AG04450 (cell line): ENCODE results near the gene ABHD12. TPM values are rescaled to one million over a fixed set of nuclear protein-coding genes. Genes with fewer than 3 reads are reported as not detected.

Experiments used
- CTCF ChIA-PET: fragments of 300-600, 350-600 bp; formaldehyde crosslinking; extraction: SDS; loops from one replicate; lab custom pipeline; 2022; ENCODE audit warnings: antibody characterized with exemption, inconsistent platforms; lab: Charles Lee
- POLR2A ChIA-PET: fragments of 350-600 bp; formaldehyde crosslinking; extraction: SDS; loops from one replicate; lab custom pipeline; 2021; ENCODE audit warnings: antibody characterized with exemption, inconsistent platforms; lab: Yijun Ruan, JAX
- DNase-seq: peaks from one replicate; pipeline ENCODE4 v3.0.0-alpha.2; 2011; ENCODE audit warnings: low read depth, low spot score
- H3K27ac ChIP-seq: one replicate; pipeline ENCODE4 v1.5.1; 2012; ENCODE audit warnings: low read depth, low read length, control low read depth
- H3K27me3 ChIP-seq: one replicate; pipeline ENCODE4 v1.6.0; 2012; ENCODE audit warnings: low read length; ENCODE audit not compliant: control insufficient read depth, insufficient read depth
- H3K4me3 ChIP-seq: 2 replicates; pipeline ENCODE4 v1.5.1; 2011; ENCODE audit warnings: mild to moderate bottlenecking, low read depth, low read length, control low read depth
- H3K9me3 ChIP-seq: 2 replicates; pipeline ENCODE4 v1.5.1; 2012; ENCODE audit warnings: low read length; ENCODE audit not compliant: control insufficient read depth, insufficient read depth
- CTCF ChIP-seq: IDR thresholded peaks from 2 replicates; pipeline ENCODE4 v1.5.1; 2011; ENCODE audit warnings: low read depth, low read length, control low read depth, inconsistent platforms
- polyA plus RNA-seq: library from polyadenylated mRNA; depleted of rRNA; stranded (reverse); fragments of >200 nt; gene quantifications from 2 replicates; pipeline ENCODE4 v1.2.3, GENCODE V29; 2011

ABHD12 gene
- polyA plus RNA-seq, 1 experiment: 33.6 TPM

- Histone ChIP-seq H3K27ac (no peak overlapping the region), H3K4me3 (no peak overlapping the region), H3K9me3 (no peaks in the 10 kb centered on the region), H3K27me3 (no peaks in the 10 kb centered on the region)
- no peak for DNase-seq
- TF ChIP-seq CTCF: no peak
- ChIA-PET CTCF (interaction anchor here (0.9 kb wide), 1 partner anchor 36 kb away, joined by 3 read pairs; no protein-coding TSS in a partner anchor), POLR2A (no interaction called here)
Observed at GRCh38 chr20:25355011-25355595, 35.5 kb downstream of the ABHD12 start.

DNA sequence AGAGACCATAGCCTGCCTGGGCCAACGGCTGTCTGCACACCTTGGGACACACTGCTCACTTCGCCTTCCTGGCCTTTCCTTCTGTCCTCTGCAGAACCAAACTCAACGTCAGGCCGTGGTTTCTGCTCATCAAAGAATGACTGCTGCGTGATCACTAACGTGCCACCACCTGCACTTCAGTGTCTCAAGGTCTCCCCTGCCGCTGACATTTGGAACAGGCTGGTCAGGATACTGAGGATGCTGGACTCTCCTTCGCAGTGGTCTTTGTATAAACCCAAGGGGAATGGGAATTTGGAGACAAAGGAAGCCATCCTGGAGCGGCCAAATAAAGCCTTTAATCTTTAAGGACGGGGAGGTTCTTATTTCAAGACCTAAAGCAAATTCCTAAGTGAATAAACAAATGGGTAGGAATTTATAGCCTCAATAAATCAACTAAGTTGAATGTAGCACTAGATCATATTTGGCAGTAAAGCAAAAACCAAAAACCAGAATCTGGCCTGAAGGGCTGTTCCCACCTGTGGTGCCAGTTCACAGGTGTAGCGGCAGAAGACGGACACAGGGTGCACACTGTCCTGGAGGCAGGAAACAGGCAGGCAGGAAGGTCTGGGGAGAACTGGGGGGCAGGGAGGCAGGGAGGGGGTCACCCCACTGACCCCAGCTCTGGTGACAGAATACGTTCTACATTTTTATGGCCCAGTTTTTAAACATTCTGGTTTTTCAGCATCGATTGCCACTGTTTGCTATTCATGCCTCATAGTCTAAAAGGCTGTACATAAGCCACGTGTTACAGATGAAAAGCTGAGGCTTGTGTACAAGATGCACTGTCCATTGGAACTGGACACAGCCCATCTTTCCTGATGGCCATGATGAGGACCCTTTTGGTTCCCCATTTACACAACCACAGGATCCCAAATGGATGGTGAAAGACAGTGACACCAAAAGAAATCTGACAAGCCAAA lies 36.6 kb downstream of the ABHD12 start:
- Histone ChIP-seq H3K27me3 (no peaks in the 10 kb centered on the region), H3K4me3 (no peak overlapping the region), H3K9me3 (no peaks in the 10 kb centered on the region), H3K27ac (no peak overlapping the region)
- ChIA-PET CTCF (interaction anchor here (0.9 kb wide), 1 partner anchor 59 kb away, joined by 4 read pairs; no protein-coding TSS in a partner anchor), POLR2A (no interaction called here)
- TF ChIP-seq CTCF: no peak
- no peak for DNase-seq

DNA sequence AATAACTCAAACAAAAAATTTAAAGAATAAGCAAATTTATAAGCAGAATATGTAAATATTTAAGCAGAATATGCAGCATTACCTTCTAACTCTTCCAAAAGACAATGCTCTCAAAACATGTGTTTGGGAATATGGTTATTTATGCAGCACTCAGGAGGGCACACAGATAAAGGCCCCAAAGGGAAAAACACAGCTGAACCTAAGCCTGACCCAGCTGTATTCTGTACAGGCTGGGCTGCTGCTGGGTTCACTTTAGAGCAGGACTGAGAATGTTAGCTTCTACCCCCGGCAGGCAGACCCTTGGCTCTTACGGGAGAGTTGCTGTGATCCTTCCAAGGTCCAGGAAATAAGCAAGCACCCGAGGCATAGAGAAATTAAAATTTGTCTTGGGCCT lies 37.3 kb downstream of the ABHD12 start:
- ChIA-PET POLR2A (no interaction called here), CTCF (interaction anchor here (0.9 kb wide), 1 partner anchor 59 kb away, joined by 4 read pairs; no protein-coding TSS in a partner anchor)
- Histone ChIP-seq H3K27ac (no peak overlapping the region), H3K9me3 (no peaks in the 10 kb centered on the region; the same call in 1 of the 2 replicates), H3K4me3 (no peak overlapping the region), H3K27me3 (no peaks in the 10 kb centered on the region)
- no peak for DNase-seq
- TF ChIP-seq CTCF: no peak

GRCh38 chr20:25352746-25353145 lies 37.9 kb downstream of the ABHD12 start:
- POLR2A ChIA-PET: no interaction called here
- no peaks in the 10 kb centered on the region; the same call in 1 of the 2 replicates for H3K9me3 ChIP-seq

More at GRCh38 chr20:25352746-25353145, 37.9 kb downstream of the ABHD12 start:
- H3K4me3 ChIP-seq: no peak overlapping the region
- DNase-seq: no peak
- CTCF ChIA-PET: interaction anchor here (0.9 kb wide), 1 partner anchor 58 kb away, joined by 4 read pairs; no protein-coding TSS in a partner anchor
- no peaks in the 10 kb centered on the region for H3K27me3 ChIP-seq
- no peak overlapping the region for H3K27ac ChIP-seq
- TF ChIP-seq CTCF: no peak
